Epithelial cell of esophagus (primary cell): ENCODE data around the gene MED6.

Experiments used
- DNase-seq: peaks from one replicate; pipeline ENCODE4 v3.0.0; 2010; ENCODE audit warnings: low read depth
- H3K4me3 ChIP-seq: 2 replicates; pipeline ENCODE4 v1.5.1; 2011; ENCODE audit warnings: mild to moderate bottlenecking, low read length, control low read depth
- TF ChIP-seq, protein P1 (sequence below): IDR thresholded peaks from 2 replicates; pipeline ENCODE4 v1.5.1; 2011; ENCODE audit warnings: low read depth, mild to moderate bottlenecking, low read length, control low read depth, inconsistent platforms; ENCODE audit not compliant: insufficient read depth; ENCODE audit errors: missing control alignments

The MED6 gene

DNA sequence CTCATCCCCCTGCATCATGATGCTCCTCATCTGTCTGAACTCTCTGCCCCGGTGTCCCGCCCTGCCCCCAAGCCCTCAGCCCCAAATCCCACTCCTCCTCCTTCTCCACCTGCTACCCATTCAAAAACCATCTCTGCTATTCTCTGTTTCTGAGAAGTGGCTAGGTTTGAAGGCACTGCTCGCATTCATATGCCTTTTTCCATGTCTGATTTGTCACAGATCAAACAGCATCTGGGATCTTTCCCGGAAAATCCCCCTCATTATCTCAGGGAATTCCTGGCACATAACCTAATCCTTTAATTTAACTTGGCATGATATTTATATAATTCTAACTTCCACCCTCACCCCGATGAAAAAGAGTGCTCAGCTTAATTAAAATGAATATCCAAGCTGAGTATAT, 62.4 kb downstream of the MED6 start:
- TF ChIP-seq, protein P1, sequence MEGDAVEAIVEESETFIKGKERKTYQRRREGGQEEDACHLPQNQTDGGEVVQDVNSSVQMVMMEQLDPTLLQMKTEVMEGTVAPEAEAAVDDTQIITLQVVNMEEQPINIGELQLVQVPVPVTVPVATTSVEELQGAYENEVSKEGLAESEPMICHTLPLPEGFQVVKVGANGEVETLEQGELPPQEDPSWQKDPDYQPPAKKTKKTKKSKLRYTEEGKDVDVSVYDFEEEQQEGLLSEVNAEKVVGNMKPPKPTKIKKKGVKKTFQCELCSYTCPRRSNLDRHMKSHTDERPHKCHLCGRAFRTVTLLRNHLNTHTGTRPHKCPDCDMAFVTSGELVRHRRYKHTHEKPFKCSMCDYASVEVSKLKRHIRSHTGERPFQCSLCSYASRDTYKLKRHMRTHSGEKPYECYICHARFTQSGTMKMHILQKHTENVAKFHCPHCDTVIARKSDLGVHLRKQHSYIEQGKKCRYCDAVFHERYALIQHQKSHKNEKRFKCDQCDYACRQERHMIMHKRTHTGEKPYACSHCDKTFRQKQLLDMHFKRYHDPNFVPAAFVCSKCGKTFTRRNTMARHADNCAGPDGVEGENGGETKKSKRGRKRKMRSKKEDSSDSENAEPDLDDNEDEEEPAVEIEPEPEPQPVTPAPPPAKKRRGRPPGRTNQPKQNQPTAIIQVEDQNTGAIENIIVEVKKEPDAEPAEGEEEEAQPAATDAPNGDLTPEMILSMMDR: no peak
- DNase-seq: no peak
- H3K4me3 ChIP-seq: no peak overlapping the region

DNA sequence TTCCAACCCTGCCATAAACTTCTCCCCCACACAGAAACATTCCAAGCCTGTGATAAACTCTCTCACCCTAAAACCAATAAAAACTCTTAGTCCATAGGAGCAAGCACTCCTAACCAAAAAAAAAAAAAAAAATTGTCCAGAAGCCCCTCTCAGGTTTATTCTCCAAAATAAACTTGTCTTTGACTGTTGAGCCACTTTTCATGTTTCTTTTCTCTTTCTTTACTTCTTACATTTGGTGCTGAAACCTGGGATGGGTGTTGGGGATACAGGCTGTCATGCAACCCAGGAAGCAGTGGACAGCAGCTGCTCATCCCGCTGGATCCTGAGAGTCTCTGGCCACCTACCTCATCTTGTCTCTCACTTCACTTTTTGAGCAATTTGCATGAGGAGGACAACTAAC, 63.6 kb downstream of the MED6 start:
- H3K4me3 ChIP-seq: no peak overlapping the region
- no peak for DNase-seq
- TF ChIP-seq, protein P1: no peak

DNA sequence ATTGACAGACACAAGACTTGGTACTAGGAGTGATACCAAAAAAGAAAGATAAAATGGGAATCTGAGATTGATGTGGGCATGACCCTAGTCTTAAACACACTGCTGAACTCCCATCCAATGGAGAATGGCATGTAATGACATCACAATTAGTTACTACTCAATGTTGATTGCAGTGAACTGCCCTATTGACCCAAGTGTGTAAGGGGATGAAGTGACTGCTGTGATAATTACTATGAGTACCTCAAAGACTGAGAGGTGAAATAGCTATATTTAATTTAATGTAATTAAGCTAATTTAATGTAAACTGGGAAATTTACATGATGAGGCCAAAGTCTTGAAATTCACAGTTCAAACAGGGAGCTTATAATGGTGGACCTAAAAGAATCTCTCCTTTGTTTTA, 65.6 kb downstream of the MED6 start, which contains the start of gene ADAM20:
Gene ADAM20 (minus strand): TSS at position 101 of the 400 bp plus-strand sequence. CDS start 10,247 bp downstream, outside the sequence.
- no peak for DNase-seq
- no peak within 1 kb of the TSS for H3K4me3 ChIP-seq
- TF ChIP-seq, protein P1: no peak
